RWPE1 (cell line): Measurements from ENCODE around the gene LSM10.

ENCODE experiments used
- CTCF ChIA-PET: fragments of 350-600 bp; sonication (Branson Sonifier 250); formaldehyde crosslinking; extraction: SDS; loops from one replicate; lab custom pipeline; 2021; lab: Yijun Ruan, JAX
- POLR2A ChIA-PET: fragments of 400-600 bp; formaldehyde crosslinking; extraction: SDS; loops from one replicate; lab custom pipeline; 2020; ENCODE audit warnings: antibody characterized with exemption; ENCODE audit not compliant: low non-redundant PET; lab: Yijun Ruan, JAX
- DNase-seq: peaks from one replicate; pipeline ENCODE4 v3.0.0; 2012; ENCODE audit warnings: low spot score
- H3K27ac ChIP-seq: fragments of 450-650 bp; 2 replicates; pipeline ENCODE4 v1.5.1; 2017
- TF ChIP-seq, protein P1 (sequence below): fragments of 450-650 bp; conservative IDR thresholded peaks from 2 replicates; pipeline ENCODE4 v1.5.1; 2017; ENCODE audit warnings: low read depth, mild to moderate bottlenecking

Gene LSM10

DNA sequence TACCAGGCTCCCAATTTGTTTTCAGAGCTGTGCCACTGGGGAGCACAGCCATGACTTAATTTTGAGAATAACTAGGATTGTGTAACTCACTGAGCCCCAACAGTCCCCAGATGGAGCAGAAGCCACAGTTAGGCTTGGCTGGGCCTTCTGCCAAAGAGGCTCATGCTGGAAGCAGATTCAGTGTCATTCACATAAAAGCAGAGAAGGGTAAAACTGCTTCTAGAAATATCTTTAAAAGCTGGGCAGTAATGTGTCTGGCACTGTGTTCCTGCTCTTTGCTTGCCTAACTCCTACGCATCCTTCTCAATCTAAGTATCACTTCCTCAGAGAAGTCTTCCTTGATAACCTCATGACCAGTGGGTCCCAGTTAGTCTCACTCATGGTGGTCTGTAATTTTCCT, 32.3 kb downstream of the LSM10 start:
- ChIA-PET POLR2A (no interaction called here), CTCF (no interaction called here)
- DNase-seq = no peak
- TF ChIP-seq, protein P1, sequence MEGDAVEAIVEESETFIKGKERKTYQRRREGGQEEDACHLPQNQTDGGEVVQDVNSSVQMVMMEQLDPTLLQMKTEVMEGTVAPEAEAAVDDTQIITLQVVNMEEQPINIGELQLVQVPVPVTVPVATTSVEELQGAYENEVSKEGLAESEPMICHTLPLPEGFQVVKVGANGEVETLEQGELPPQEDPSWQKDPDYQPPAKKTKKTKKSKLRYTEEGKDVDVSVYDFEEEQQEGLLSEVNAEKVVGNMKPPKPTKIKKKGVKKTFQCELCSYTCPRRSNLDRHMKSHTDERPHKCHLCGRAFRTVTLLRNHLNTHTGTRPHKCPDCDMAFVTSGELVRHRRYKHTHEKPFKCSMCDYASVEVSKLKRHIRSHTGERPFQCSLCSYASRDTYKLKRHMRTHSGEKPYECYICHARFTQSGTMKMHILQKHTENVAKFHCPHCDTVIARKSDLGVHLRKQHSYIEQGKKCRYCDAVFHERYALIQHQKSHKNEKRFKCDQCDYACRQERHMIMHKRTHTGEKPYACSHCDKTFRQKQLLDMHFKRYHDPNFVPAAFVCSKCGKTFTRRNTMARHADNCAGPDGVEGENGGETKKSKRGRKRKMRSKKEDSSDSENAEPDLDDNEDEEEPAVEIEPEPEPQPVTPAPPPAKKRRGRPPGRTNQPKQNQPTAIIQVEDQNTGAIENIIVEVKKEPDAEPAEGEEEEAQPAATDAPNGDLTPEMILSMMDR = no peak
- peak overlapping the region; percentile 28 for H3K27ac ChIP-seq

DNA sequence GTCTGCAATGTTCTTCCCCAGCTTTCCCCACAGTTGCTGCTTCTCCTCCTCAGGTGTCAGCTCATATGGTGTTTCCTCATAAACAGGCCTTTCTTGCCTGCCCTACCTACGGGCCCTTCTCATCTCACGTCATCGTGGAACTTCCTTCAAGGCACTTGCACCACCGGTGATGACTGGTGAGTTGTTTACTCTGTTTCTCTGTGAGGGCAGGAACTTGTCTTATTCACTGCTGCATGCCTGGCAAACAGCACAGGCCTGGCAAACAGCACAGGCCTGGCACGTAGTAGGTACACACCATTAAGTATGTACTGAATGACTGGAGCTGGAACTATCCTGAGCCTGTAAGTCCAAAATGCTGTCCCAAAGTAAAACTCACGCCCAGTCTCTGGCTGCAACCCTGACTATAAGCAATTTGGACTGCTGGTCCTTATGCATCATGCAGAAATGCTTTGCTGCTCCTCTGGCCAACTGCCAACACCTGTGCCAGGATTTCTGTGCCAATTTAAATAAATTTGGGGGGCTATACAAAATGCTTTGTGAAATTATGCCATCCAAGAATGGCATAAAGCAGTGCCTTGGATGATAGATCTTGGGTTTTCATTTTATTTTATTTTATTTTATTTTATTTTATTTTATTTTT, 37.7 kb downstream of the LSM10 start:
- CTCF ChIA-PET = interaction anchor here (3.4 kb wide), 1 partner anchor 17 kb away, joined by 14 read pairs; no protein-coding TSS in a partner anchor
- no peak for DNase-seq
- POLR2A ChIA-PET = no interaction called here
- TF ChIP-seq, protein P1 = no peak
- peak overlapping the region; percentile 27 for H3K27ac ChIP-seq

DNA sequence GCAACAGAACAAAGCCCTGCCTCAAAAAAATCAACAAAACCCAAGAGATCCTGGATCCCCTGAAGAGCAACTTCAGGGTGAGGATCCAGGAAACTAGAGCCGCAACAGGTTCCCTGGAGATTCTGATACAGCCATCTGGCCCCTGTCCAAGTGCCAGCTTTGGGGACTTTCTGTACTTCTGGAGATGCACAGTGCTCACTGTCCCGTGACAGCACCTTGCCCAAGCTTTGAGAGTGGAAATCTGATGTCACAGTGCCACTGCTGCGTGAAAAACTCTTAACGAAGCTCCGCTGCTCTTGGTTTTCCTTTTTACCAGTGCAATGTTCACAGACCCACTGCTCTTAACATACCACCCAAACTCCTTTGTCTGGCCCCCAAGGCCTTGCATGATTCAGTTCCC, 38.3 kb downstream of the LSM10 start:
- TF ChIP-seq, protein P1 = no peak
- H3K27ac ChIP-seq = peak overlapping the region; percentile 27
- ChIA-PET CTCF (interaction anchor here (0.8 to 1.3 kb wide), 2 partner anchors 8 to 17 kb away, joined by 3 to 5 read pairs; no protein-coding TSS in a partner anchor), POLR2A (no interaction called here)
- DNase-seq = no peak

DNA sequence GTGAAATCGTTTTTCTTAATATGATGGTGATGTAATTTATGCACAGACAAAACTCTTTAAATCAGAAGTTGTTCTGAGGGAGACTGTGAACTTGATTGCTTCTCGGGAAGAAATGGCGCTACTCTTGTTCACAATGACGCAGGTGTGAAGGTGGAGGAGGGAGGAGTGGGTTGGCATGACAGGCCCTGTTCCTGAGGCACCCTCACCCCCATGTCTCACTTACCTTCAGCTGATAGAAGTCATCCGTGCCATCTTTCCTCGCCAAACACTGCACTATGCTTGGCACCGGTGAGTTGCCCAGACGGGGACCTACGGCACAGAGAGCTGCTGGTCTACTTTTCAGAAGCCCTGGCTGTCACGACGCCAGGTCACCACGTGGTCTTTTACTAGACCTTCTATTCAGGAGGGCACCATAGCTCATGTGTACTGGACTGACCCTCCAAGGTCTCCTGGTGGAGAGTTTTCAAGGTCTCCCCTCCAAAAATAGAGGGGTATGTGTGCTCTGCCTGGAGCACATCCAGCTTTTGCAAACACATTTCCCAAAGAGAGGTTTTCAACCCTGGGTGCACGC, 39.1 kb downstream of the LSM10 start:
- DNase-seq = no peak
- ChIA-PET POLR2A (no interaction called here), CTCF (interaction anchor here (1.3 kb wide), 1 partner anchor 16 kb away, joined by 5 read pairs; no protein-coding TSS in a partner anchor)
- TF ChIP-seq, protein P1 = no peak
- no peak overlapping the region for H3K27ac ChIP-seq

DNA sequence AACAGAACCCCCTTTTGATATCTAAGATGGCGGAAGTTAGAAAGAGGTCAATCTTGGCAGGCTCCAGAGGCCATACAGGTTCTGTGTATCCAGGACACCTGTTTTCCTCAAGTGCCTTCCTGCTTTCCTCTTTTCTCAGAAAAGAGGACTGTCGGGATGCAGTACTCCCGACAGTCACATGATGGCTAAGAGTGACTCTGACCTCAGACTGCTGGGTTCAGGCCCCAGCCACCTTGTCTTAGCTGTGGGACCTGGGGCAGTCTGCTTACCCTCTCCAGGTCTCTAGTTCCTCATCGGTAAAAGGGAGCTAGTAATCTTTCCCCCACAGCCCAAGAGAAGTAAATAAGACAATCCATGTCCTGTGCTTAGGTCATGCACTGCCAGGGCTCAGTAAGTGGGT, 41.9 kb downstream of the LSM10 start:
- CTCF ChIA-PET = no interaction called here
- no peak overlapping the region for H3K27ac ChIP-seq

DNA sequence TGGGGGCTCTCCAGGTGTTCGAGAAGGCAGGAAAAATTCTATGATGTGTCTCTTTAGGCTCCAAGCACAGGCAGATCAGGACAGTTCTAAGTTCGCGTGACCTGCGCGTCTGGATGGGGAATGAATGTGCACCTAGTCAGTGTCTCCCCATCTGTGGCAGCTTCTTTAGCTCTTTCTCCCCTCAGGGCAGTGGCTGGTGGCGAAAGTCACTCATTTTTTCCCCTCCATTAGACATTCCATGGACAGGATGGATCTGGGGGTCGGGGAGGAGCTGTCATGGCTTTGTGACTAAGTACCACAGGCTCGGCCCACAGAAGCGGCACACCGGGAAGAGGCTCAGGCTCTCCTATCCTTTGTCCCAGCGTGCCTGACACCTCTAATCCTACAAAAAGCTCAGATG, 43.2 kb downstream of the LSM10 start:
- POLR2A ChIA-PET = no interaction called here
- CTCF ChIA-PET = no interaction called here

More for the DNA sequence above, 41.9 kb downstream of the LSM10 start:
- no peak for DNase-seq
- TF ChIP-seq, protein P1 = no peak
- POLR2A ChIA-PET = no interaction called here

More for the DNA sequence above, 43.2 kb downstream of the LSM10 start:
- TF ChIP-seq, protein P1 = no peak
- no peak for DNase-seq
- H3K27ac ChIP-seq = peak overlapping the region; percentile 92; the same call in 1 of the 2 replicates
